GM12878 (cell line): Measurements from ENCODE around the gene MAP4.

Experiments
- BCL3 ChIP-seq: IDR thresholded peaks from 2 replicates; pipeline ENCODE4 v1.6.1; 2011; ENCODE audit warnings: borderline replicate concordance, low read depth, mild to moderate bottlenecking, moderate library complexity, low read length; ENCODE audit not compliant: insufficient read depth, poor library complexity, severe bottlenecking
- CTCF ChIP-seq, 3 experiments: IDR thresholded peaks in 2 of 3; conservative IDR thresholded peaks in 1 of 3; 2 replicates each; pipeline ENCODE4 v1.5.1; 2011; ENCODE audit warnings: low read depth in 3 of 3, low read length in 3 of 3, mild to moderate bottlenecking in 3 of 3, control low read depth in 2 of 3, moderate library complexity in 2 of 3, inconsistent platforms in 1 of 3, mixed read lengths in 1 of 3; ENCODE audit not compliant: control insufficient read depth in 2 of 3, insufficient read depth in 1 of 3; ENCODE audit errors: extremely low read depth in 1 of 3
- EP300 ChIP-seq, 2 experiments: fragments of 150-350 bp in 1 of 2; IDR thresholded peaks; 2 replicates each; pipeline ENCODE4 v1.6.1; 2011 to 2012; ENCODE audit warnings: low read depth in 2 of 2, low read length in 2 of 2, borderline replicate concordance in 1 of 2, improper control_type of control experiment in 1 of 2, inconsistent platforms in 1 of 2; ENCODE audit not compliant: control insufficient read depth in 1 of 2
- NFXL1 ChIP-seq: fragments of 450-650 bp; IDR thresholded peaks from 2 replicates; pipeline ENCODE4 v1.6.1; 2017; ENCODE audit warnings: antibody characterized with exemption, mild to moderate bottlenecking, borderline replicate concordance
- POLR2AphosphoS5 ChIP-seq: IDR thresholded peaks from 2 replicates; pipeline ENCODE4 v1.6.1; 2011; ENCODE audit warnings: mild to moderate bottlenecking, low read length, inconsistent platforms

GRCh38 chr3:47954567-47954966 is 61.6 kb downstream of the MAP4 start:
- TF ChIP-seq NFXL1 (no peak), BCL3 (no peak), CTCF (IDR thresholded peaks at IDR 0.05 in 2 of 3, conservative IDR thresholded peaks at IDR 0.05 in 1 of 3; ENCODE audit: control insufficient read depth in 2 of 3, extremely low read depth in 1 of 3, insufficient read depth in 1 of 3, low read depth in 3 of 3, low read length in 3 of 3) (no peak), POLR2AphosphoS5 (no peak), EP300 (IDR thresholded peaks at IDR 0.05; ENCODE audit: borderline replicate concordance in 1 of 2, control insufficient read depth in 1 of 2, low read depth in 2 of 2, low read length in 2 of 2) (no peak)
